Measurements from ENCODE around the gene TMEM250. TPM values are rescaled to one million over a fixed set of nuclear protein-coding genes. Genes with fewer than 3 reads are reported as not detected.

The TMEM250 gene
- total and polyA plus RNA-seq, 2 of the 4 experiments (the other 2 are of a cell fraction), result 14.0 to 17.5 TPM

- H2BK120ac ChIP-seq (ENCODE audit: low read depth, low read length), result peak overlapping the region; percentile 80
- peak overlapping the region; percentile 46; the same call in 1 of the 2 replicates for H4K5ac ChIP-seq (ENCODE audit: low read depth, low read length)
- H3K23ac ChIP-seq (ENCODE audit: low read depth, low read length), result no peak overlapping the region
- BruUV-seq (replicated peaks), result no TSS peak
- ChIA-PET POLR2A (ENCODE audit: unreplicated experiment) (no interaction called here), CTCF (no interaction called here)
- no peaks in the 10 kb centered on the region for H3K27me3 ChIP-seq (ENCODE audit: control insufficient read depth, insufficient read depth, low read length)
- H3K9me1 ChIP-seq (ENCODE audit: insufficient read depth, low read length), result peaks cover 11% of the 10 kb centered on the region
- DNase-seq (no peak), ATAC-seq (ENCODE audit: low read depth) (no peak)
- H3K4me3 ChIP-seq (ENCODE audit: insufficient read depth, low read depth, low read length), result no peak overlapping the region
- dilution Hi-C loops (cut with HindIII; ENCODE audit: low sequenced_read_pairs, unreplicated experiment), result no loop called here
- H3K18ac ChIP-seq (ENCODE audit: low read depth, low read length), result no peak overlapping the region; the same call in 1 of the 2 replicates
- H4K20me1 ChIP-seq (ENCODE audit: insufficient read depth, low read length), result no peaks in the 10 kb centered on the region; the same call in 1 of the 2 replicates
- peak overlapping the region; percentile 83; the same call in 2 of the 3 replicates for H2BK15ac ChIP-seq (ENCODE audit: low read depth, low read length)
- H3K9ac ChIP-seq (ENCODE audit: low read depth, low read length), result no peak overlapping the region
- TF ChIP-seq MXI1 (IDR thresholded peaks at IDR 0.05; ENCODE audit: borderline replicate concordance, low read depth, low read length), result no peak
- TF ChIP-seq CEBPB (IDR thresholded peaks at IDR 0.05; ENCODE audit: low read depth, low read length), result no peak
- peak overlapping the region; percentile 95 for H2AK5ac ChIP-seq (ENCODE audit: low read depth, low read length)
- peak overlapping the region; percentile 70 for H4K91ac ChIP-seq (ENCODE audit: insufficient read depth, low read depth, low read length)
- no peaks in the 10 kb centered on the region for H3K9me3 ChIP-seq (ENCODE audit: control insufficient read depth, insufficient read depth, low read length)
- intact Hi-C loops (cut with micrococcal nuclease), result loop anchor here (5.0 kb wide), 1 partner anchor 56 kb away; no protein-coding TSS in a partner anchor
- no peak overlapping the region for H3K56ac ChIP-seq (ENCODE audit: extremely low read depth, insufficient read depth, low read length)
- H3K27ac ChIP-seq (ENCODE audit: insufficient read depth, low read length), result peak overlapping the region; percentile 65
- peaks cover 21% of the 10 kb centered on the region for H3K4me1 ChIP-seq (ENCODE audit: control insufficient read depth, insufficient read depth, low read length)
- no peaks in the 10 kb centered on the region for H3K36me3 ChIP-seq (ENCODE audit: control insufficient read depth, insufficient read depth, low read length)
- H3K79me1 ChIP-seq (ENCODE audit: low read depth in 1 of 2, low read length in 2 of 2), result no peaks in the 10 kb centered on the region; a peak in 1 of 4 replicates
- H3K14ac ChIP-seq (replicated peaks; ENCODE audit: low read depth, low read length), result peak overlapping the region; percentile 39; the same call in 1 of the 2 replicates
- 73% methylated on average over 16 of the region's 27 CpGs; no CpG with 5 or more reads in 1 of the 2 experiments for WGBS, 2 experiments (ENCODE audit: extremely low coverage in 2 of 2, insufficient read length in 1 of 2)
- peak overlapping the region; percentile 78 for H3K4ac ChIP-seq (ENCODE audit: low read depth, low read length)
- H3K4me2 ChIP-seq (ENCODE audit: low read depth, low read length), result no peak overlapping the region
- peak overlapping the region; percentile 94 for H2AFZ ChIP-seq (replicated peaks; ENCODE audit: low read length, poor library complexity)
- in situ Hi-C loops (cut with MboI; ENCODE audit: low sequenced_read_pairs), result no loop called here
- peak overlapping the region; percentile 58 to 62; a peak in 2 of 4 replicates for H4K8ac ChIP-seq (ENCODE audit: low read depth in 2 of 2, low read length in 2 of 2)
- H2AK9ac ChIP-seq (replicated peaks; ENCODE audit: low read depth, low read length, poor library complexity), result peak overlapping the region; percentile 93
- peak overlapping the region; percentile 18; the same call in 1 of the 2 replicates for H2BK20ac ChIP-seq (ENCODE audit: low read depth, low read length)
- peak overlapping the region; percentile 84 for H2BK5ac ChIP-seq (ENCODE audit: low read depth, low read length, poor library complexity, severe bottlenecking)
Observed at GRCh38 chr9:136108648-136109266, 9.9 kb downstream of the TMEM250 start.

All from IMR-90 (cell line).